PFSK-1 (cell line): ENCODE data around the gene RPRD1B.

Experiments
- FOXP2 ChIP-seq: optimal IDR thresholded peaks from 2 replicates; pipeline ENCODE3; 2011; ENCODE audit warnings: borderline replicate concordance, control low read depth, inconsistent platforms; ENCODE audit not compliant: insufficient read depth; ENCODE audit errors: extremely low read length, extremely low read depth
- POLR2AphosphoS5 ChIP-seq: IDR thresholded peaks from 2 replicates; pipeline ENCODE4 v1.6.1; 2012; ENCODE audit warnings: low read depth, mild to moderate bottlenecking, control low read depth, low read length, moderate library complexity
- SIN3A ChIP-seq: IDR thresholded peaks from 2 replicates; pipeline ENCODE4 v1.6.1; 2012; ENCODE audit warnings: mild to moderate bottlenecking, low read length, moderate library complexity, borderline replicate concordance; ENCODE audit not compliant: insufficient read depth
- TAF1 ChIP-seq: IDR thresholded peaks from 2 replicates; pipeline ENCODE4 v1.6.1; 2012; ENCODE audit warnings: low read length, control low read depth, borderline replicate concordance; ENCODE audit not compliant: insufficient read depth
- TF ChIP-seq, protein P1 (sequence below), 2 experiments: IDR thresholded peaks; 2 replicates each; pipeline versions ENCODE4 v1.6.1 to v1.8.0; 2011 to 2012; ENCODE audit warnings: low read depth in 2 of 2, low read length in 2 of 2, control low read depth in 1 of 2, inconsistent platforms in 1 of 2, mild to moderate bottlenecking in 1 of 2, moderate library complexity in 1 of 2; ENCODE audit not compliant: insufficient read depth in 1 of 2

Gene RPRD1B

GRCh38 chr20:37991157-37991866 lies 42.2 kb upstream of the RPRD1B start:
- TF ChIP-seq TAF1 (no peak), SIN3A (no peak), FOXP2 (no peak), POLR2AphosphoS5 (no peak)
- TF ChIP-seq, protein P1, sequence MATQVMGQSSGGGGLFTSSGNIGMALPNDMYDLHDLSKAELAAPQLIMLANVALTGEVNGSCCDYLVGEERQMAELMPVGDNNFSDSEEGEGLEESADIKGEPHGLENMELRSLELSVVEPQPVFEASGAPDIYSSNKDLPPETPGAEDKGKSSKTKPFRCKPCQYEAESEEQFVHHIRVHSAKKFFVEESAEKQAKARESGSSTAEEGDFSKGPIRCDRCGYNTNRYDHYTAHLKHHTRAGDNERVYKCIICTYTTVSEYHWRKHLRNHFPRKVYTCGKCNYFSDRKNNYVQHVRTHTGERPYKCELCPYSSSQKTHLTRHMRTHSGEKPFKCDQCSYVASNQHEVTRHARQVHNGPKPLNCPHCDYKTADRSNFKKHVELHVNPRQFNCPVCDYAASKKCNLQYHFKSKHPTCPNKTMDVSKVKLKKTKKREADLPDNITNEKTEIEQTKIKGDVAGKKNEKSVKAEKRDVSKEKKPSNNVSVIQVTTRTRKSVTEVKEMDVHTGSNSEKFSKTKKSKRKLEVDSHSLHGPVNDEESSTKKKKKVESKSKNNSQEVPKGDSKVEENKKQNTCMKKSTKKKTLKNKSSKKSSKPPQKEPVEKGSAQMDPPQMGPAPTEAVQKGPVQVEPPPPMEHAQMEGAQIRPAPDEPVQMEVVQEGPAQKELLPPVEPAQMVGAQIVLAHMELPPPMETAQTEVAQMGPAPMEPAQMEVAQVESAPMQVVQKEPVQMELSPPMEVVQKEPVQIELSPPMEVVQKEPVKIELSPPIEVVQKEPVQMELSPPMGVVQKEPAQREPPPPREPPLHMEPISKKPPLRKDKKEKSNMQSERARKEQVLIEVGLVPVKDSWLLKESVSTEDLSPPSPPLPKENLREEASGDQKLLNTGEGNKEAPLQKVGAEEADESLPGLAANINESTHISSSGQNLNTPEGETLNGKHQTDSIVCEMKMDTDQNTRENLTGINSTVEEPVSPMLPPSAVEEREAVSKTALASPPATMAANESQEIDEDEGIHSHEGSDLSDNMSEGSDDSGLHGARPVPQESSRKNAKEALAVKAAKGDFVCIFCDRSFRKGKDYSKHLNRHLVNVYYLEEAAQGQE (IDR thresholded peaks at IDR 0.05; ENCODE audit: insufficient read depth in 1 of 2, low read depth in 2 of 2, low read length in 2 of 2): no peak

GRCh38 chr20:37991908-37992307 lies 41.6 kb upstream of the RPRD1B start:
- TF ChIP-seq FOXP2: no peak
- TF ChIP-seq, protein P1 (IDR thresholded peaks at IDR 0.05; ENCODE audit: insufficient read depth in 1 of 2, low read depth in 2 of 2, low read length in 2 of 2): no peak
- no peak for TF ChIP-seq SIN3A
- no peak for TF ChIP-seq TAF1

DNA sequence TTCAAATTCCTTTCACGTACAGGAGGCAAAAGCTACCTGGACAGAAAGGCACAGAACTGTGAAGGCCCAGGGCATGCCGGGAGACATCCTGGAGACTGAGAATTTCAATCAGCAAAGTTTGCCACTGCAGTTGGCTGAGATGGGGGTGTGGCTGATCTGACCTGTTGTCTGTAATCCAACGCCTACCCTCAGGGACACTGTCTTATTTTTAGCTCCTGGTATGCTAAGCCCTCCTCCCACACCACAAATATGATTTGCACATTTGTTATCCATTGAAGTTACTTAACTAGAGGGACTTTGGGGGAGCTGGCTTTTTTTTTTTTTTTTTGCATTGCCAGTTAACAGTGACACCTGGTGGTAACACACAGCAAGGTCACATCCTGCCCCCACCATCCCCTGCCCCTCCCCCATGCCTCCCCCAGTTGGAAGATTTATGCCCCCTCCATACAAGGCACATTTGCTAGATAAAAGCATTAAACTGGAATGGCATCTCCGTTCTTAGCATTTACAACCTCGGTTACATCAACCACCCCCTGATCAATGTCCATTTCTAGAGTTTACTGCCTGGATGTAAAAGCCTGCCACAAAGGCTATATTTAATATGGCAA lies 40.6 kb upstream of the RPRD1B start:
- TF ChIP-seq, protein P1 (IDR thresholded peaks at IDR 0.05; ENCODE audit: insufficient read depth in 1 of 2, low read depth in 2 of 2, low read length in 2 of 2): no peak
- TF ChIP-seq FOXP2: no peak
- no peak for TF ChIP-seq POLR2AphosphoS5
- no peak for TF ChIP-seq TAF1
- no peak for TF ChIP-seq SIN3A

DNA sequence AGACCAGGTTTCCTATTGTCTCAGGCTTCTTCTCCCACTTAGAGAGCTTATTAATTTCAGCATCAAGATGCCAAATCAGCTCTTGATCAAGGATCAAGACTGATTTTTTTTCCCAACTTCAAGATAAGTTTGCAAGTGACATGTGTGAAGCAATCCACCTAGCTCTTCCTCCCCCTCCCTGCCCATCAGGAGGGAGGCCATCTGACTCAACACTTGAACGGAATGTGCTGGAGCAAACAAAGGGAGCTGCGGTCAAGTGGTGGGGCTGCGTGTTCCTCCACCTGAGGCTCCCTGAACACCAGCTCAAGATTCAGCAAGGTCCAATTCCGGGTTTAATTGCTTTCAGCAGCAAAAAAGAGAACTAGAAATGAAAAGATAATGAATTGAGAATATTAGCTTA lies 39.0 kb upstream of the RPRD1B start:
- TF ChIP-seq POLR2AphosphoS5 (no peak), TAF1 (no peak), SIN3A (no peak), FOXP2 (no peak)
- TF ChIP-seq, protein P1 (IDR thresholded peaks at IDR 0.05; ENCODE audit: insufficient read depth in 1 of 2, low read depth in 2 of 2, low read length in 2 of 2): no peak
